SH-SY5Y (cell line): ENCODE results near the gene CBY1.

Experiments used
- GATA2 ChIP-seq: IDR thresholded peaks from 2 replicates; pipeline ENCODE4 v1.6.1; 2011; ENCODE audit warnings: mild to moderate bottlenecking, low read depth, low read length
- GATA3 ChIP-seq: IDR thresholded peaks from 2 replicates; pipeline ENCODE4 v1.6.1; 2011; ENCODE audit warnings: low read depth, mild to moderate bottlenecking, low read length, moderate library complexity

DNA sequence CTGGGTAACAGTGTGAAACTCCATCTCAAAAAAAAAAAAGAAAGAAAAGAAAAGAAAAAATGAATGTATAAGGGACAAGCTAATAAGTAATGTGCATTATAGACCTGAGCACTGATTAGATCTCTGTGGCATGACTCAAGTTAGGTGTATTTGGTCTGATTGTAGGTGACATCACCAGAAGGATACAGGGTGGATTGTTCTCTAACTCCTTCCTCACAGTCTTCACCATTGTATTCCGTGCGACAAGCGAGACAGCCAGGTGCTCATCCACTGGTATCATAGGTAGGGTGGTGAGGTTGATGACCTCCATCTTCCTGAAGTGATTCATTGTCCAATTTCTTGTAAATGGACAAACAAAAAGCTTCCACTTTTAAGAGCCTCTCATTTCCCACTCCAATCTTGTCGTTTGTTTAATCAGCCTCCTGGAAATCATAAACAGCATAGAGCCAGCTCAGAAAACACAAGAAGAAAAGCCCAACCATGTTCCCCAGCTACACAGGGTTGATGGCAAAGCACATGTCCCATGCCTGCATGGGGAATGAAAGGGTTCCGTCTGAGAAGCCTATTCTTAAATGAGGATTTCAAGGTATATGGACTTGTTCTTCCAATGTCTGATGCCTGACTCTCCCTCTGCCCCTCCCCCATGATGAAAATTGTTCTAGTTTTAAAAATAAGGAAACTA lies 6.5 kb upstream of the CBY1 start:
- no peak for TF ChIP-seq GATA3
- TF ChIP-seq GATA2, result no peak
